NCI-H82 treated with DMSO at 0.1 percent for 48 hours (cell line): ENCODE results near the gene MTF1.

Experiments
- DNase-seq: peaks from one replicate; lab custom pipeline; 2025; ENCODE audit not compliant: unreplicated experiment; lab: John Stamatoyannopoulos, UW

MTF1 gene

DNA sequence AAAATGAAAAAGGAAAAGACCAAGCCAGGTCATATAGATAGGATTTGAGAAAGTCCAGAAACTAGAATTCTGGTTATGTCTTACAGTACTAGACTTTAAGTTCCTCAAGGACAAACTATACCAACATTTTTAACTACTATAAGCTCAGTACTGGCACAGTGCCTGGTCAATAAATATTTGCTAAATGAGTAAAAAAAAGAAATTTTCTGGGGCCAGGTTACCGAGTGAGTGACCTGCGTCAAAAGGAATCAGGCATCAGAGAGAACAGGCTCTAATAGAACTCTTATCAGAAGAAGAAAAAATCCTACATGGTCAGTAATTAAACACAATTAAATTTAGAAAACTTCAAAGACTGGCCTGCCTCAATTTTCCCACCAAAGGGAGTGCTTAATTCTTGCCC is 27.6 kb downstream of the MTF1 start:
- DNase-seq = no peak

- no peak for DNase-seq
These were observed 28.3 kb downstream of the MTF1 start for GRCh38 chr1:37831109-37831508.

GRCh38 chr1:37828410-37829074 is 30.9 kb downstream of the MTF1 start:
- DNase-seq = no peak

DNA sequence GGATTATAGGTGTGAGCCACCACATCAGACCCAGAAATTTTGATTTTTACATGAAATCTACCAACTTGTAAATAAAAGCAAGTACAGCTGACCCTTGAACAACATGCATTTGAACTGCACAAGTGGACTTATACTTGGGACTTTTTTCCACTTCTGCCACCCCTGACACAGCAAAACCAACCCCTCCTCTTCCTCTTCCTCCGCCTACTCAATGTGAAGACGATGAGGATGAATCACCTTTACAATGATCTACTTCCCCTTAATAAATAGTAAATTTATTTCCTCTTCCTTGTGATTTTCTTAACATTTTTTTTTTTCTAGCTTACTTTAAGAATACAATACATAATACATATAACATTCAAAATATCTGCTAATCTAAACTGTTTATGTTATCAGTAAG is 33.9 kb downstream of the MTF1 start:
- DNase-seq = no peak

DNA sequence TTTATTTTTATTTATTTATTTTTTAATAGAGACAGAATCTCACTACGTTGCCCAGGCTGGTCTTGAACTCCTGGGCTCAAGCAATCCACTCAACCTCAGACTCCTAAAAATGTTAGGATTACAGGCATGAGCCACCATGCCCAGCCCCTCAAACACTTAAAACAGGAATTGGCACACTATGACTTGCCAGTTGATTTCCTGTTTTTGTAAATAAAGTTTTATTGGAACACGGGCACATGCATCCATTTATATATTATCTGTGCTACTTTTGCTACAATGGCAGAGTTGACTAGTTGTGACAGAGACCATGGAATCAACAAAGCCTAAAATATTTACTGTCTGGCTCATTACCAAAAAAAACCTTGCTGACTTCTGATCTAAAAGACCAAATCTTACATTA is 35.4 kb downstream of the MTF1 start:
- DNase-seq = no peak

- no peak for DNase-seq
These were observed 36.2 kb downstream of the MTF1 start for GRCh38 chr1:37822906-37823815.

- DNase-seq = no peak
These were observed 37.9 kb downstream of the MTF1 start for GRCh38 chr1:37821481-37821880.

GRCh38 chr1:37817481-37817880 is 41.9 kb downstream of the MTF1 start:
- DNase-seq = no peak

GRCh38 chr1:37814252-37814651 is 45.1 kb downstream of the MTF1 start:
- DNase-seq = no peak

DNA sequence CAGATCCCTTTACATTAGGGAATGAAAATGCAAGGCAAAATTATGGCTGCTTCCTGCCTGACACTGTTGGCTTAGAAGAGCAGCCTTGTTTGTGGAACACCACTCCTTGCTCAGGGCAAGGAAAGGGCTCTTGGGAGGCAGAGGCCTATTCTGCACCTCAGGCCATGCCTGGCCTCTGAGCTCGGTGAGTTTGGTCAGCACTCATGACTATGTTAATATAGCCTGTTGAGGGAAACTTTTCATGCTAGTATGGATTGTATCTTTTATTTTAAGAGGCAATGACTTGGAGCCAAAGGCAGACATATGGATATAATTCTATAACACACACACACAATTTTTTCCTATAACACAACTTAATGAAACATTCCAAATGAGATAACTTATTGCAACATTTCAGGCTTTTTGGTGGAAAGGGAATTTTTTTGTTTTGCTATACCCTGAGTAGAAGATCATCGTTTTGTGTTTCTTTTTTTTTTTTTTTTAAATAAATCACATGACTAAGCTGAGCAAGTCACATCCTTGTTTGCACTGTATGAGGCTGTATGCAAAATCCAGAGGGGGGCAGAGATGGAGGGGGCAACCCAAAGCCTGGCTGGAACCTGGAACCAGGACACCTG is 45.8 kb downstream of the MTF1 start:
- DNase-seq = no peak

- peak; percentile 42 for DNase-seq
These were observed 48.3 kb downstream of the MTF1 start for GRCh38 chr1:37811027-37811655.

- no peak for DNase-seq
These were observed 49.5 kb downstream of the MTF1 start for GRCh38 chr1:37809942-37810341.

DNA sequence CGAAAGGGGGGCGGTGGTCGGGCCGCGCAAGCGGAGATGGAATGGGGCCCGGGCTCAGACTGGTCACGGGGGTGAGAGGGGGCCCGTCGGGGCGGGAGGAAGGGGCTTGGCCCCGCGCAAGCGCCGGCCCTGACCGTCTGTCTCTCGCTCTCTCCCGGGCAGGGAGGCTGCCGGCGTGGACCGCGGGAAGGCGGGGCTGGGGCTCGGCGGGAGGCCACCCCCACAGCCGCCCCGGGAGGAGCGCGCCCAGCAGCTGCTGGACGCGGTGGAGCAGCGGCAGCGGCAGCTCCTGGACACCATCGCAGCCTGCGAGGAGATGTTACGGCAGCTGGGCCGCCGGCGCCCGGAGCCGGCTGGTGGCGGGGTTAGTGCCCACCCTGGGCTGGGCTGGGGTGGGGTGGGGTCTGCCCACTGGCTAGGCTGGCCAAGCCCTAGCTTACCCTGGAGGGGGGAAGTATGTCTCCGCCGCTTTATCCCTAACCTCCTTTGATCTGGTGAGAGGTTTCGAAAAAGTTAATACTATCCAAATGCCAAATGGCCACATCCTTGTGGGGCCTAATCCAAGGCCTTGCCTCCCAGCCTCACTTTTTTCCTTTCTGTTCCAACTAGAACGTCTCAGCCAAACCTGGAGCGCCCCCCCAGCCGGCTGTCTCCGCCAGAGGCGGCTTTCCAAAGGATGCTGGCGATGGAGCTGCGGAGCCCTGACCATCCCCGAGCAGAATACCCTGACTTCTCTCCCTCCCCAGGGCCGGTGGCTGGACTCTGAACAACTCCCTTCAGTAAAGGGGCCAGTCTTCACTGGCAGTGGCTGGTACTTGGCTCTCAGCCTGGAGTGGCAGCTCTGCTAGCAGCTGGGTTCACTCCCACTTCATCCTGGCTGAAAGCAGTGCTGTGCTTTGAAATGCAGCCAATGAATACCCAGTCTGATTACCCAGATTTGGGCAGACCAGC is 50.7 kb downstream of the MTF1 start:
- no peak for DNase-seq

DNA sequence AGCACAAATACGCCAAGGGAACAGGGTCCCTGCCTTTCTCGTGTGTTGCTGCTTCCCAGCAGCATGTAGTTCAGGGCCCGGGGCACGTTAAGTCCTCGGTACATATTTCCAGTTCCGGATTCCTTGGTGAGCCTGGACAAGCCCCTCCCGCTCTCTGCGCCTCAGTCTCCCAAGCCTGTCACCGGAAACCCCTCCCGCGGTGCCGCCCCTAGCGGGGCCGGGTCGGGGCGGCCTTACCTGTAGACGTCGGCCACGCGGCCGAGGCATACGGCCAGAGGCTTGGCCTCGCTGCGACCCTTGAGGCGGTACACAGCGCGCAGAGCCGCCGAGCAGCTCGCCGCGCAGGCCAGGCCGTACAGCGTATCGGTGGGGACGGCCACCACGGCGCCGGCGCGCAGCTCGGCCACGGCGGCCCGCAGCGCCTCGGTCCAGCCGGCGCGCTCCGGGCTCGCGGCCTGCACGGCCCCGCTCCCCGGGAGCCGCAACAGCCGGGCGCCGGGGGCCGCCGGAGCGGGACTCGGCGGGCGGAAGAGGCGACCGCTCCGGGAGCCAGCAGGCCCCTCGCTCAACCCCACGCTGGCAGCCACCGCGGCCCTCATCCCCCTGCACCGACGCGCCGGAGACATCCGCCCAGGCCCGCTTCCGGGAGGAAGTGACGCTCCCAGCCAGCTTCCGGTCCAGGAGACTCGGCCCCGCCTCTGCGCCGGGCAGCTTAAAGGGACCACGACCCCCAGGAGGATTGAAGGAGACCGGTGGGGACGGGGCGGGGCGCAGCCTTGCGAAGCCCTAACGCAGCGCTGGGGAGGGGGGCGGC is 51.6 kb downstream of the MTF1 start, which contains the start of the genes C1orf122 and YRDC:
C1orf122 (plus strand) TSS at position 236 of the 814 bp plus-strand sequence. CDS start 615 bp downstream, outside the sequence.
YRDC (minus strand) TSS at position 654 of the 814 bp plus-strand sequence; CDS start at position 626, 28 bp downstream.
- DNase-seq = peak; percentile 86

GRCh38 chr1:37807220-37807554 is 52.2 kb downstream of the MTF1 start:
- no peak for DNase-seq

GRCh38 chr1:37802439-37802838 is 57.0 kb downstream of the MTF1 start:
- no peak for DNase-seq

GRCh38 chr1:37797750-37798345 is 61.5 kb downstream of the MTF1 start:
- no peak for DNase-seq

DNA sequence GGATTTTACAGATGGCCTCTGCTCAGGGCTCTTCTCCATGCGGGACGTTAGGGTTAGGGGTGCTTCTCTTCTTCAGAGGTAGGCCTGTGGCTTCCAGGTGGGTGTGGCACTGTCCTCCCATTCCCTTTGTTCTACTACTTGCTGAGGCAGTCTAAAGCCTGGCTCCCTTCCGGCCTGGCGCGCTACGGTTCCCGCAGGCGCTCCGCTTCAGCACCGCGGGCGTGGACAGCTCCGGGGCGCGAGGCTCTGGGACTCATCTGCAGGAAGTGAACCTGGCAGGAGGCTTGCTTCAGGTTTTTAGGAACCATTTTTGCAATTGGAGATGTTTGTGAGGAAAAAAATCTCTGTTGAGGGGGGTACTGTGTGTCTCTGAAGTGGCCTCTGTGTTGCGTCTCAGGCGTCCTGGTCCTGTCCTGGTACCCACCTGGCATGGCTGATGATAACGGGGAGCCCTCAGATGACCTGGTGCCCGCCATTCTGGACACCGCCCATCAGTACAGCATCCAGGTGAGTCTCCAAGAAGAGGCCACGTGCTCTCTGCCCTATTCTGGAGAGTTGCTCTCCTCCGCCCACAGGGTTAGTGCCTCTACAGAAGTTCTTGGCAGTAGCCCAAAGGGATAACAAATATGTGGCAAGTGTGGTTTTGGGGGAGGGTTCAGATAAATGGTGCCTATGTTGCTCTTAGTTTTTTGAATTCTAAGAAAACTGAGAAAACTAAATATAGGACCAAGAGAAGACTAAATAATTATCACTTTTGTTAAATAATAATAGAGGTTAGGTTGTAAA is 63.9 kb downstream of the MTF1 start:
- no peak for DNase-seq
